KMS-11 (cell line): ENCODE data around the gene ACSS1.

ENCODE experiments used
- H2AFZ ChIP-seq: fragments of 200-600 bp; sonication (generic); 2 replicates; pipeline ENCODE4 v1.6.1; 2016; ENCODE audit warnings: antibody characterized with exemption, mixed run types, low read depth
- H3K27ac ChIP-seq: fragments of 200-600 bp; sonication (generic); 2 replicates; pipeline ENCODE4 v1.6.1; 2016; ENCODE audit warnings: mild to moderate bottlenecking, mixed run types
- H3K27me3 ChIP-seq: fragments of 200-600 bp; sonication (generic); 2 replicates; pipeline ENCODE4 v1.6.1; 2017; ENCODE audit warnings: mild to moderate bottlenecking, low read depth, mixed run types, moderate library complexity; ENCODE audit not compliant: insufficient read depth
- H3K36me3 ChIP-seq: fragments of 200-600 bp; sonication (generic); 2 replicates; pipeline ENCODE4 v1.6.1; 2017; ENCODE audit warnings: mild to moderate bottlenecking, mixed run types; ENCODE audit not compliant: insufficient read depth
- H3K4me1 ChIP-seq: fragments of 200-600 bp; sonication (generic); 2 replicates; pipeline ENCODE4 v1.6.1; 2016; ENCODE audit warnings: mild to moderate bottlenecking, low read depth, mixed run types; ENCODE audit not compliant: poor library complexity, severe bottlenecking
- H3K4me2 ChIP-seq: fragments of 200-600 bp; sonication (generic); 2 replicates; pipeline ENCODE4 v1.7.0; 2016; ENCODE audit warnings: mild to moderate bottlenecking, mixed run types
- H3K4me3 ChIP-seq: fragments of 200-600 bp; sonication (generic); IDR thresholded peaks from 2 replicates; pipeline ENCODE4 v1.6.1; 2017; ENCODE audit warnings: low read depth, low read length, mixed read lengths; ENCODE audit not compliant: insufficient read depth
- H3K79me2 ChIP-seq: fragments of 200-600 bp; sonication (generic); 2 replicates; pipeline ENCODE4 v1.6.1; 2016; ENCODE audit warnings: low read depth, mixed run types; ENCODE audit not compliant: insufficient read depth
- H3K9ac ChIP-seq: fragments of 200-600 bp; sonication (generic); 2 replicates; pipeline ENCODE4 v1.6.1; 2016; ENCODE audit warnings: mild to moderate bottlenecking, mixed run types
- H4K20me1 ChIP-seq: fragments of 200-600 bp; sonication (generic); 2 replicates; pipeline ENCODE4 v1.6.1; 2016; ENCODE audit warnings: mild to moderate bottlenecking, mixed run types; ENCODE audit not compliant: insufficient read depth
- TF ChIP-seq, protein P1 (sequence below): fragments of 200-600 bp; sonication (generic); conservative IDR thresholded peaks from 2 replicates; pipeline ENCODE4 v1.6.1; 2017; ENCODE audit warnings: low read depth, mild to moderate bottlenecking, antibody characterized with exemption, low read length, moderate library complexity, mixed read lengths

Gene ACSS1

DNA sequence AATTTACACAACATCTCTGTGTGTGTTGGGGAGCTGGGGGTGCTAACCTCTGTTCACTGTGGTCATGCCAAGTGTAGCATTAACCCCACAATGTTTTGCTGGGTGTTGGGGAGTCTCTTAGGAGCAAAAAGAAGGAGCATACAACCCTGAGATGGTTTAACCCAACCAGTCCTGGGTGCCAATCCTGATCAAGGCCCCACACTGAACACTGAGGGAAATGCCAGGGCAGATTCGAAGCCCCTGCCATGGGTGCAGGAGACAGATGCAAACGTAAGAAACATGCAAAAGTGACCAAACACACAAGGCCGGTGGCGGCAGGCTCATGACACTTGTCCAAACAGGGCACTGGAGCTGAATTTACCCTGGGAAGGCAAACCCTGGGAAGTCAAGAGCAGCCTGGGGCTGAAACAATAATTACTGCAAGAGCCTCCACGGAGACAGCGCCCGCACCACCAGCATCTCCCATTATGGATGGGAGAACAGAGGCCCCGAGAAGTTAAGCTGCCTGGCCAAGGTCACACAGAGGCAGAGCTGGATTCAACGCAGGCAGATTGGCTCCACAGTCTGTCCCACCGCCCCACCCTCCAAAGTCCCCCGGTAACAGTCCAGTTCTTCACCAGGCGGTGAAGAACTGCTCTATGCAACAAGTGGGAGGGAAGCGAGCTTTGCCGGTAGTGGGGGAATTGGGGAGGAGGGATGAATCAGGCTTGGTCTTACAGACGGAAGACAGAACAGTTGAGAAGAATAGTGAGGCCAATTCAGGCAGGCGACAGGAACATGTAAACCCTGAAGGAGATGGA is 8.5 kb downstream of the ACSS1 start:
- Histone ChIP-seq H3K27ac (no peak overlapping the region), H3K79me2 (no peaks in the 10 kb centered on the region; the same call in 1 of the 2 replicates), H3K36me3 (no peaks in the 10 kb centered on the region)

DNA sequence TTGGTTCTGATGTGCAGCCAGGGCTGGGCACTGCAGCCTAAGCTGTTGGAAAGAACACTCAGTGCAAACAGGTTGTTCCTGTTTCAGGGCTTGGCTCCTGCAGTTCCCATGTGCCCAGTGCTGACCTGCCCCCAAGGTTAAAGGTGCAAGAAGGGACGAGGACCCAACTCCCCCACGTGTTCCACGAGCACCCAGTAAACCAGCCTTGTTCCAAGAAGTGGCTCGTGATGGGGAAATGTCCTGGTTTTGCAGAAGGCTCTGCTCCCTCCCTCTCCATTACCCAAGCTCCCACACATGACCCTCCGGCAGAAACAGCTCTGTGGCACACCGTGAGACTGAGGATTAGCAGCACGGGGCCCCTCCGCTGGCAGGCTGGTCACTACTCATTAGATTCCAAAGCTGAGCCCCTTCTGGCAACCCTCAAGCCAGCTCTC is 9.4 kb downstream of the ACSS1 start:
- no peaks in the 10 kb centered on the region for H3K4me1 ChIP-seq
- H4K20me1 ChIP-seq = no peaks in the 10 kb centered on the region
- no peak overlapping the region for H3K4me3 ChIP-seq
- TF ChIP-seq, protein P1, sequence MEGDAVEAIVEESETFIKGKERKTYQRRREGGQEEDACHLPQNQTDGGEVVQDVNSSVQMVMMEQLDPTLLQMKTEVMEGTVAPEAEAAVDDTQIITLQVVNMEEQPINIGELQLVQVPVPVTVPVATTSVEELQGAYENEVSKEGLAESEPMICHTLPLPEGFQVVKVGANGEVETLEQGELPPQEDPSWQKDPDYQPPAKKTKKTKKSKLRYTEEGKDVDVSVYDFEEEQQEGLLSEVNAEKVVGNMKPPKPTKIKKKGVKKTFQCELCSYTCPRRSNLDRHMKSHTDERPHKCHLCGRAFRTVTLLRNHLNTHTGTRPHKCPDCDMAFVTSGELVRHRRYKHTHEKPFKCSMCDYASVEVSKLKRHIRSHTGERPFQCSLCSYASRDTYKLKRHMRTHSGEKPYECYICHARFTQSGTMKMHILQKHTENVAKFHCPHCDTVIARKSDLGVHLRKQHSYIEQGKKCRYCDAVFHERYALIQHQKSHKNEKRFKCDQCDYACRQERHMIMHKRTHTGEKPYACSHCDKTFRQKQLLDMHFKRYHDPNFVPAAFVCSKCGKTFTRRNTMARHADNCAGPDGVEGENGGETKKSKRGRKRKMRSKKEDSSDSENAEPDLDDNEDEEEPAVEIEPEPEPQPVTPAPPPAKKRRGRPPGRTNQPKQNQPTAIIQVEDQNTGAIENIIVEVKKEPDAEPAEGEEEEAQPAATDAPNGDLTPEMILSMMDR = no peak
- no peaks in the 10 kb centered on the region; the same call in 1 of the 2 replicates for H3K79me2 ChIP-seq
- no peak overlapping the region for H2AFZ ChIP-seq
- no peak overlapping the region for H3K9ac ChIP-seq
- no peak overlapping the region for H3K27ac ChIP-seq
- no peak overlapping the region for H3K4me2 ChIP-seq
- no peaks in the 10 kb centered on the region for H3K36me3 ChIP-seq
- H3K27me3 ChIP-seq = no peaks in the 10 kb centered on the region

More for the DNA sequence above, 8.5 kb downstream of the ACSS1 start:
- Histone ChIP-seq H3K9ac (no peak overlapping the region), H4K20me1 (no peaks in the 10 kb centered on the region), H3K4me1 (peaks cover 6% of the 10 kb centered on the region), H3K27me3 (no peaks in the 10 kb centered on the region), H3K4me2 (no peak overlapping the region), H3K4me3 (no peak overlapping the region), H2AFZ (no peak overlapping the region)
- TF ChIP-seq, protein P1 = no peak

DNA sequence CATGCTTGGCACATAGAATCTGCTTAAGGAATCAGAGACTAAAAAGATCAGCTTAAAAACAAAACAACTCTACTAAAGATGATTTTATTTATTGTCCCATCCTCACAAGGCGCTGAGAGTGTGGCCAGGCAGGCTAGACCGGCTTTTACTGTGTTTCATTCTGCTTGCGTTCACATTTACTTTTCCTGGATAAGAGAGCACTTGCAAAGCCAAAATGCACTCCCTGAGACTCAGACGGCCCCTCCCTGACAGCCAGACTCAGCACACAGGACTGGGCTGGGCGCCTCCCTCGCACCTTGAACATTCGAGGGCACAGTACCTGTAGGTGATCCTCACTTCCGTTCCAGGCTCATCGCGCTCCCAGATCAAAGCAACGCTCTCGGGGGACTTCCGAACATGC is 10.2 kb downstream of the ACSS1 start:
- H3K4me3 ChIP-seq = no peak overlapping the region
- no peaks in the 10 kb centered on the region for H3K27me3 ChIP-seq
- no peaks in the 10 kb centered on the region for H4K20me1 ChIP-seq
- no peaks in the 10 kb centered on the region for H3K4me1 ChIP-seq
- H3K36me3 ChIP-seq = no peaks in the 10 kb centered on the region
- no peak overlapping the region for H3K4me2 ChIP-seq
- no peaks in the 10 kb centered on the region for H3K79me2 ChIP-seq
- TF ChIP-seq, protein P1 = no peak
- H3K27ac ChIP-seq = no peak overlapping the region
- H2AFZ ChIP-seq = no peak overlapping the region
- H3K9ac ChIP-seq = no peak overlapping the region

DNA sequence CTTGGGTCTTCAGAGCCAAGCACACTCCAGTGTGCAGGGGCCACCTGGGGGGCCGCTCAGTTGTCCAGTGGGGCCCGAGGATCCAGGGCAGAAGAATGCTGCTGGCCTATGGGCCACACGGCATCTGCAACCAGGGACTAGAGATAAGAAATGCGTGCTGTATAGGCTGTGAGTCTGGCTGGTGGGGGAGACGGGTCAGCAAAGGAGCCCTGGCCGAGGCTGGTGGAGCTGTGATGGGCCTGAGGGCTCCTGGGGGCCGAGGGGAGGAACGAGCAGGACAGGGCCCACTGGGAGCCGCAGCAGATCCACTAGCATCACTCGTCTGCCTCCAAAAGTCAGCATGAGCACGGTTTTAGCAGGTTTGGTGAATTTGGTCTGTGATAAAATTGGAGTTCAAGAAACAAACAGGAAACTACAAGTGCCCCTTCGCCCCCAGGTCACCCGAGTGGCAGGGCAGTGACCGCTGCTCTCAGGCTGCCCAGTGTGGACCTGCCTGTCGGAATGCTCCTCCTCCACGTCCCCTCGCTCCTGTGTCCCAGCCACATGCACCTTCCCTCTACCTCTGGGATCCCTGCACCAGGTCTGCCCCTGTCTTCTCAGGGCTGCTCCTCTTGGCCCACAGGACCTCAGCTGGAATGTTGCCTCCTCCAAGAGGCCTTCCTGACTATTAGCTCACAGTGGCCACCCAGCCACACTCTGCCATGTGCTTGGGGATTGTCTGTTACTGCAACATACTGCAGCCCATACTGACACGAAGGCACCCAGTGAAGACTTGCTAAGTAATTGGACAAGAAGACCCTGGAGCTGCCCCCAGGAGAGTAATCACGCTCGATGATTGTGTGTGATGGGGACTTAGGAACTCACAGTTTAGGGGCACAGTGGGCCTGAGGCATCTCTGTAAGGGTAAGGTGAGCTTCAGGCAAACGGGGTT is 10.9 kb downstream of the ACSS1 start:
- no peak overlapping the region for H2AFZ ChIP-seq
- no peaks in the 10 kb centered on the region for H4K20me1 ChIP-seq
- no peak overlapping the region for H3K9ac ChIP-seq
- no peak overlapping the region for H3K4me3 ChIP-seq
- no peaks in the 10 kb centered on the region for H3K79me2 ChIP-seq
- H3K27me3 ChIP-seq = no peaks in the 10 kb centered on the region
- no peaks in the 10 kb centered on the region for H3K36me3 ChIP-seq
- no peak overlapping the region for H3K4me2 ChIP-seq
- TF ChIP-seq, protein P1 = no peak
- H3K27ac ChIP-seq = no peak overlapping the region
- H3K4me1 ChIP-seq = no peaks in the 10 kb centered on the region
